ENCODE measurements around the gene AKAP7. TPM values are rescaled to one million over a fixed set of nuclear protein-coding genes. Genes with fewer than 3 reads are reported as not detected.

Gene AKAP7
- total RNA-seq, 1 experiment from 2014 or later, result 8.8 TPM

- DNase-seq (ENCODE audit: low read depth), result peak; percentile 68
Observed at GRCh38 chr6:131199568-131200272, 64.5 kb downstream of the AKAP7 start.

GRCh38 chr6:131205481-131206244, 70.4 kb downstream of the AKAP7 start:
- DNase-seq (ENCODE audit: low read depth), result no peak

GRCh38 chr6:131206463-131207251, 71.4 kb downstream of the AKAP7 start:
- no peak for DNase-seq (ENCODE audit: low read depth)

- DNase-seq (ENCODE audit: low read depth), result no peak
Observed at GRCh38 chr6:131208787-131209186, 73.5 kb downstream of the AKAP7 start.

- peak; percentile 8 for DNase-seq (ENCODE audit: low read depth)
Observed at GRCh38 chr6:131210469-131210868, 75.2 kb downstream of the AKAP7 start.

GRCh38 chr6:131212024-131212423, 76.8 kb downstream of the AKAP7 start:
- no peak for DNase-seq (ENCODE audit: low read depth)

- DNase-seq (ENCODE audit: low read depth), result no peak
Observed at GRCh38 chr6:131212913-131213312, 77.6 kb downstream of the AKAP7 start.

- no peak for DNase-seq (ENCODE audit: low read depth)
Observed at GRCh38 chr6:131213501-131213990, 78.3 kb downstream of the AKAP7 start.

- DNase-seq (ENCODE audit: low read depth), result no peak
Observed at GRCh38 chr6:131215219-131215618, 80.0 kb downstream of the AKAP7 start.

GRCh38 chr6:131216246-131216645, 81.0 kb downstream of the AKAP7 start:
- DNase-seq (ENCODE audit: low read depth), result no peak

- no peak for DNase-seq (ENCODE audit: low read depth)
Observed at GRCh38 chr6:131222773-131223172, 87.5 kb downstream of the AKAP7 start.

GRCh38 chr6:131223416-131223815, 88.1 kb downstream of the AKAP7 start:
- DNase-seq (ENCODE audit: low read depth), result no peak

GRCh38 chr6:131225127-131225526, 89.9 kb downstream of the AKAP7 start:
- peak; percentile 65 for DNase-seq (ENCODE audit: low read depth)

- no peak for DNase-seq (ENCODE audit: low read depth)
Observed at GRCh38 chr6:131225959-131226358, 90.7 kb downstream of the AKAP7 start.

GRCh38 chr6:131226459-131227157, 91.3 kb downstream of the AKAP7 start:
- no peak for DNase-seq (ENCODE audit: low read depth)

- DNase-seq (ENCODE audit: low read depth), result no peak
Observed at GRCh38 chr6:131227158-131227543, 91.9 kb downstream of the AKAP7 start.

GRCh38 chr6:131231103-131231502, 95.8 kb downstream of the AKAP7 start:
- DNase-seq (ENCODE audit: low read depth), result no peak

GRCh38 chr6:131231891-131232290, 96.6 kb downstream of the AKAP7 start:
- DNase-seq (ENCODE audit: low read depth), result no peak

- DNase-seq (ENCODE audit: low read depth), result no peak
Observed at GRCh38 chr6:131244942-131245341, 109.7 kb downstream of the AKAP7 start.

GRCh38 chr6:131250122-131250521, 114.9 kb downstream of the AKAP7 start:
- peak; percentile 58 for DNase-seq (ENCODE audit: low read depth)

GRCh38 chr6:131250936-131251335, 115.7 kb downstream of the AKAP7 start:
- DNase-seq (ENCODE audit: low read depth), result no peak

Data from RPMI7951 (cell line).